ENCODE results near the gene SRC.

SRC gene

GRCh38 chr20:37392441-37393195 lies 46.7 kb downstream of the SRC start:
- TF ChIP-seq CTCF (IDR thresholded peaks at IDR 0.05; ENCODE audit: low read depth, low read length) = peak; percentile 29
- DNase-seq (ENCODE audit: extremely low read depth, low read depth) = no peak

GRCh38 chr20:37393196-37393862 lies 47.4 kb downstream of the SRC start:
- no peak for TF ChIP-seq CTCF (IDR thresholded peaks at IDR 0.05; ENCODE audit: low read depth, low read length)
- no peak for DNase-seq (ENCODE audit: extremely low read depth, low read depth)

- no peak for TF ChIP-seq CTCF (IDR thresholded peaks at IDR 0.05; ENCODE audit: low read depth, low read length)
- DNase-seq (ENCODE audit: extremely low read depth, low read depth) = no peak
Observed at GRCh38 chr20:37393863-37394542, 48.1 kb downstream of the SRC start.

GRCh38 chr20:37394543-37395409 lies 48.8 kb downstream of the SRC start:
- no peak for DNase-seq (ENCODE audit: extremely low read depth, low read depth)

GRCh38 chr20:37395410-37395797 lies 49.5 kb downstream of the SRC start:
- no peak for TF ChIP-seq CTCF (IDR thresholded peaks at IDR 0.05; ENCODE audit: low read depth, low read length)
- no peak for DNase-seq (ENCODE audit: extremely low read depth, low read depth)

More at GRCh38 chr20:37394543-37395409, 48.8 kb downstream of the SRC start:
- TF ChIP-seq CTCF (IDR thresholded peaks at IDR 0.05; ENCODE audit: low read depth, low read length) = no peak

GRCh38 chr20:37395921-37396415 lies 50.0 kb downstream of the SRC start:
- no peak for DNase-seq (ENCODE audit: extremely low read depth, low read depth)
- TF ChIP-seq CTCF (IDR thresholded peaks at IDR 0.05; ENCODE audit: low read depth, low read length) = no peak

Measured in AG09319 (cell line).